HG03045 (cell line): Measurements from ENCODE around the gene CST3.
"Not testable (repeated sequence)": the region's sequence is repeated elsewhere in the genome, so short reads cannot be mapped to it uniquely, and the experiment has no call there.

Experiments used
- ATAC-seq: cut with Tn5 transposase; IDR thresholded peaks from one replicate; pipeline ENCODE4 v1.9.1; 2021; ENCODE audit warnings: mild to moderate bottlenecking, moderate library complexity; ENCODE audit not compliant: unreplicated experiment

Gene CST3, protein sequence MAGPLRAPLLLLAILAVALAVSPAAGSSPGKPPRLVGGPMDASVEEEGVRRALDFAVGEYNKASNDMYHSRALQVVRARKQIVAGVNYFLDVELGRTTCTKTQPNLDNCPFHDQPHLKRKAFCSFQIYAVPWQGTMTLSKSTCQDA

DNA sequence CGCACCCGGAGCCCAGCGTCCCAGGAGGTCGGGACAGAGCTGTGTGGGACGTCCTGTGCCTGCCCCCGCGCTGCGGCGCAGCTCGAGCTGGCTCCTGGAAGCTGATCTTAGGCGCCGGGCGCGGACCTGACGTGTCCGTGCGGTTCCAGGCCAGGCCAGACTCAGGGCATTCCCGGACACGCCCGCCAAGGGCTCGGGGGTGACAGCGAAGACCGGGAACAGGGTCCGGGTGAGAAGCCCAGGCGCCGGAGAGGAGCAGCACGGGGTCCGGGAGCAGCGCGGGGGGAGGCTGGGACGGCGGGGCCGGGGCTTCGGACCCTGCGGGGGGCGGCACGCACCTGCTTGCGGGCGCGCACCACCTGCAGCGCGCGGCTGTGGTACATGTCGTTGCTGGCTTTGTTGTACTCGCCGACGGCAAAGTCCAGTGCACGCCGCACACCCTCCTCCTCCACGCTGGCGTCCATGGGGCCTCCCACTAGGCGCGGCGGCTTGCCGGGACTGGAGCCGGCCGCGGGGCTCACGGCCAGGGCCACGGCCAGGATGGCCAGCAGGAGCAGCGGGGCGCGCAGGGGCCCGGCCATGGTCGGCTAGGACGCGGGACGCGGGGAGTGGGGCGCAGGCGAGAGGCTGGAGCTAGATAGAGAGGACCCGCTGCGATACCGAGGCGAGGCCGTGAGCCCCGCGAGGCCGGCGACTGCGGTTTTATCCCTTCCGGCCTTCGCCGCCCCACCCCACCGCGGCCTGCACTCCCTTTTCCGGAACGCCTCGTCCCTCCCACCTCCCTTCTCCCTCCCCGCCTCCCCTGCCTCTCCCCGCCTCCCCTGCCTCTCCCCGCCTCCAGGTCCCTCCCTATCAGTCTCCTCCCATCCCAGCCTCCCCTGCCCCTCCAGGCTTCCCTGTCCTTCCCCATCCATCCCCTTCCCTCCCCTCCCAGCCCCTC lies at the start of gene CST3:
Gene CST3 (minus strand): TSS at position 674 of the 940 bp plus-strand sequence. CDS start 93 bp downstream, at position 581.
- peak; percentile 47 for ATAC-seq

DNA sequence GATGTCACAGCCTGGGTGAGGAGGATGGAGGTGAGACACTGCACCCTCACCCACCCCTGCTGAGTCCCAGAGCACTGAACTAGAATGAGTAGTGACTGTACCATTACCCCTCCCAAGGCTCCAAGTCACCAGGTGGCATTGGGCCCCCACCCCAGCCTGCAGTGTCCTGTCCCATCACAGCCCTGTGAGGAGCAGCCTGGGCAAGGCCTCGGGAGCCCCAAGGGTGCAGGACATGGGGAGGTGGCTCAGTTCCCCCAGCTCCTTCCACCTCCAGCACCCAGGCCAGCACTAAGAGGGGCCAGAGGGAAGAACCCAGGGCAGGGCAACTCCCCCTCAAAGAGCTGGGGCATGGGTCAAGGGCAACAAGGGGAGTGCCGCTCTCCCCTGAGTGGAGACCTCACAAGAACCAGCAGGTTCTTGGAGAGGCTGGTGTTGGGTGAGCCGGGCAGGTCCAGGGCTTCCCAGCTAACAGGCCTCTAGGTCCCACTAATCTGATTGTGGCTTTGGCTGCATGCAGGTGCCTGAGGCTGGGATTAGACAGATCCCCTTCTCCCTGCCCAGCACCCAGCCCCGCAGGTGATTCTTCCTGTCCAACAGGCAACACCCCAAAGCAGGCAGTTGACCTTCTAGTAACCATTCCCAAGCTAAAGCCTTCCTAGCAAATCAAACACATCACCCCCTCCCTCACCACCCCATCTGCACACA lies 48.4 kb upstream of the CST3 start:
- ATAC-seq, result no peak

DNA sequence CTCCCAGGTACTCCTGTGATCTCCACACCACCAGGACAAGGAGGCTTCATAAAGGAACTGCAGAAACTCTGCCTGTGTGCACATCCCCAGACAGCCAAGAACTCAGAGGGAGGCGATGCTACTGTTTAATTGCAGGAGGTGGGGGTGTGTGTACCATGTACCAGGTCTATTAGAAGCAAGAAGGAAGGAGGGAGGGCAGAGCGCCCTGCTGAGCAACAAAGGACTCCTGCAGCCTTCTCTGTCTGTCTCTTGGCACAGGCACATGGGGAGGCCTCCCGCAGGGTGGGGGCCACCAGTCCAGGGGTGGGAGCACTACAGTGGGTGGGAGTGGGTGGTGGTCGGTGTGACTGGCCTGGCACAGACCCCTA lies 47.8 kb upstream of the CST3 start:
- ATAC-seq, result not testable (repeated sequence)

DNA sequence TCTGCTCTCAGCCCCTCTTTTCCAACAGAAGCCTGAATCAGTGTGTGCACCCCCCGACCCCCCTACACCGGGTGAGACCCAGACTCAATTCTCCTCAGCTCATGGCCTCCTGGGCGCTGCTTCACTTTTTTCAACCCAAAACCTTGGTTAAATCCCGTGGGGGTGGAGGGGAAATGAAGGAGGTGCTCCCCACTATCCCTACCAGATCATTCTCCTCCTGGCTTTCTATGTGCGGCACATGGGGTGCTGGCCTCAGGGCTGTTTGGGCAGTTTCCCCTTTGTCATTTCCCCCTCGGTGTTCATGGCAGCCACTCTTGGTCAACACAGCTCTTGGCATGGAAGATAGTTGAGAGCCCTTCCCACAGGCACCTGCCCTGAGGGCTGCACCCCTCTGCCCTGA lies 46.5 kb upstream of the CST3 start:
- no peak for ATAC-seq

DNA sequence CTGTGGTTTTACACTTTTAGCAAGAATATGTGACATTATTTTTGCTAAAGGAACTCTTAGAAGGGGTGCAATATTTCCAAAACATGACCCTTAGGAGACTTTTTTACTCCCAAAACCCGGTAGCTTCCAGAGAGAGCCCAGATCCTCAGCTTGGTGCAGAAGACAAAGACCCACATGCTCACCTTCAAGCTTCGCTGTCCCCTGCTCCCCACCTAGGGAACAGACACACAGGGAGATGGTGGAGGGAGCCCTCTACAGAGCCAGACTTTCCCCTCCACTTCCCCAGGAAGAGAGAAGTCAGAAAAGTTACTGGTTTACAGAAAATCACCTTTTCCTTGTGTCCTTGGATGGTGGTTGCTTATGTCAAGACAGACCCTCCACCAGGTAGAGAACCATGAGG lies 46.1 kb upstream of the CST3 start:
- no peak for ATAC-seq

DNA sequence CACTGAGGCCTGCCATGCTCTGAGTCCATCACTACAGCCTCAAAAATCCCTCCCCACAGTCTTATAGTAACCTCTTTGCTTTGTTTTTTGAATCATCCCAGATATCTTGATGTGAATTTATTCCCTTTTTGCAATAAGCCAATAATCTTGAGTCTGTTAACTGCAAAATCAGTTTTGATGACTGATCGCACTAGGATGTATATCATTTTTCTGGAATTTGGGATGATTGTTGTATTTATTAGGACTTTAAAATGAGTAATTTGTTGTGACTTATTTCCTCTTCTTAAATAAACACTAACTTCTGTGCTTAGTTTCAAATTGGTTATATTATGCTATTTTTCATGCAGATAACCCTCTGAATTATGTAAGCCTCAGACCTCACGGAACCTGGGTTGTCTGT lies 45.5 kb upstream of the CST3 start:
- no peak for ATAC-seq

DNA sequence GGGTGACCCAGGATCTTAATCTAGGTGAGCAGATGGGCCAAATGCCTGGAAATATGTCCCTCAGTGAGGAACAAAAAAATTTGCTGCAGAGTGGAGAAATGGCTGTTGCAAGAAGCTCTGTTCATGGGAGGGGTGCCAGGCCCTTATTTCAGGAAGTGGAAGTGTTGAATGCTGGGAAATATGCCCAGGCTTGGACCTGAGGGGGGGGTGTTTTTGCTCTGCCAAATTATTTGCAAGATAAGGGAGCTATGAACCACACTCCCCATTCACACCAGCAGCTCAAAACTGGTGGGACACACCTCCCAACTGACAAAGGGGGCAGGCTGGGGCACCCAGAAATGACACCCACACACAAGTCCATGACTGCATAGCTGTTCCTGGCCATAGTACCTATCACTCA lies 42.4 kb upstream of the CST3 start:
- no peak for ATAC-seq

DNA sequence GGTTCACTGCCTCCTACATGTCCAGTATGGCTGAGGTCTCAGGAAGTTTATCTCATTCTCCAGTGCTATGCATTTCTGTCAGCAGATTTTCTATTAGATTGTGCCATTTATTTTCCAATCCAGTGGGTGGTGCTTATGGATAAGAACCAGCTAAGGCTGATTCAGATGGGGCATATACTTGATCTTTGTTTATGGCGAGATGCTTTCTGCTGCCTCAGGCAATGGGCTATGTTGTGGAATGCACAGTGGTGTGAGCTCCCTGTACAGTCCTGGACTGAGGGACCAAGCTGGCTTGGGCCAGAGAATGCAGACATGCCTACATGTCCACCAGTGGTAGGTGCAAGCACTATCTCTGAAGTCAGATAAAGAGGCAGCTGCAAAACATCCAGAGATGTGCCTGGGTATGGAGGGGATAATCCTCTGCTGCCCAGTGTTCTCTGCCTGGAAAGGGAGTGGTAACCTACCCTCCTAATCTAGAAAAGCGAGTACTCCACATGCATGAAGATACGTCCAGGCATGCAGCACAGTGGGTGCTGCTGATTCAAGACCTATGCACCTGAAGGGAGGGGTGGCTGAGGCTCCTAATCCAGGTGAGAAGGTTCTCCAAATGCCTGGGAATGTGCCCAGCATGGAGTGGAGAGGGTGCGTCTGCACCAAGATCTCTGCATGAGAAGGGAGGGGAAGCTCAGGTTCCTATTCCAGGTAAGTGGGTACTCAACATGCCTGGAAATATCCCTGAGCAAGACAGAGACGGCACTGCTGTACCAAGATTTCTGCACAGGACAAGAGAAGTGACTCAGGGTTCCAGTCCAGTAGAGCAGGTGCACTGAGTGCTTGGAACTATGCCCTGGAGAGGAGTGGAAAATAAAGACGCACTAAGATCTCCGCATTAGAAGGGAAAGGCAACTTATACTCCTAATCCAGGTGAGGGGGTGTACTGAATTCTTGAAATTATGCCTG lies 41.7 kb upstream of the CST3 start:
- no peak for ATAC-seq

DNA sequence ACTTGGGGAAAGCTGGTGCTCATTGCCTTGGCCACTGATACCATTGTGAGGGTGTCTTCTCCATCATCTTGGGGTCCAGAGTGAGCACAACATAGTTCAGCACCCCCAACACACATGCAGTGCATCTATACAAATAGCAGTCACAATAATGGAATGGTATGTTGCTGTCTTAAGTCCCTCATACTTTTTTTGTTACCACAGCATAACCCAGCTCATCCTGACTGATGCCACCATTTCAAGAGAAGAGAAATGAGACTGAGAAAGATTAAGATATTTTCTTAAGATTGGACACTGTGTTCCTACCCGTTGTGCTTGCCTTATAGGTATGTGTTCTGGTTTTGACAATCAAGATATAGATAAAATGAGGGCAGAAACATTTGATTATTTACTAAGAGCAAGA lies 35.5 kb upstream of the CST3 start:
- no peak for ATAC-seq

DNA sequence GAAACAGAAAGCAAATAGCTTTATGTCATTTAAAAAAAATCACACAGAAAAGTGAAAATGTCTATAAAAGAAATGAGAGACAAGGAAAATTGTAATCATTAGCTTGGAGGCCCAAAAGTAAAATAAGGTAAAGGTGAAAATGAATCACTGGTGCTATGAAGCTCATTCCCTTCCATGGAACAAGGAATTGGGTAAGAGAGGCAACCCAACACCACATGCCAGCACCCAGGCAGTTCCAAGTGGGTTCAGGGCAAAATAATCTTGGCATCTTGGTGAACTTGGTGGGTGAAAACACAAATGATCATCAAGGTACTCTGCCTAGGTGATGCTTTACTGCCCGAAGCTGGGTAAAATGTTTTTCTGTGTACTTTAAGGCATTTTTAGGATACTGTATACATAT lies 34.4 kb upstream of the CST3 start:
- no peak for ATAC-seq

DNA sequence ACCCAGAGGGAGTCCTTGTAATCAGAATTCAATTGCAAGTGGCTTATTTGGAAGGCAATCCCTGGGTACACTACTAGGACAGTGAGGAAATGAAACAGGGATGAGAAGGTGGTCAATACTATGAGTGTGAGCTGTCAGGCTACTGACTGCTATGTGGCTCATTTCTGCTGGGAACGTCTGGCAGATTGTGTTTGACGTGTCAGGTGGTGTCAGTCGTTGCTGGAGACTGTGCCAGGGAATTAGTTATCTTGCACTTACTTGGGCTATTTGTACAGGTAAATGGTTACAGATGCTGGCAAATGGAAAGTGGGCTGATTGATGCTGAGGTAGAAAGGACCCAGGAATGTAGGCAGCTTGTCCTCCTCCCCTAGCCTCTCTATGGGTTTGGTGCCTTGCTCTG lies 33.7 kb upstream of the CST3 start:
- no peak for ATAC-seq

DNA sequence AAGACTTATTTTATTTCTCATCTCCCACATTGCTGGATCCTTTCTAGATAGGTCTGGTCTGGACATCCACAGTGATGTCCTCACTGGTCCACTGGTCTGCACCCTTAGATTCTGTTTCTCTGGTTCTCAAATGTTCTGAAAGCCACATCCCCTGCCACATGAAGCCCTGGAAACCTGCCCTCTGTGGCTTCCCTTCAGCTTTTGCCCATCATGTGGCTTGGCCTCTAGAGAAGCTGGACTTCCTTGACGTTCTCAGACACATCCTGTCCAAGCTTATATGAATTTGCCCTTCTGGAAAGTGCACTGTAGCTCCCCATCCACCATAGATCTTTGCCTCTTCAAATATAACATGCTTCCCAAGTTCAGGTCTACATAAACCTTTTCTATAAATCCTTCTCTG lies 32.6 kb upstream of the CST3 start:
- no peak for ATAC-seq

DNA sequence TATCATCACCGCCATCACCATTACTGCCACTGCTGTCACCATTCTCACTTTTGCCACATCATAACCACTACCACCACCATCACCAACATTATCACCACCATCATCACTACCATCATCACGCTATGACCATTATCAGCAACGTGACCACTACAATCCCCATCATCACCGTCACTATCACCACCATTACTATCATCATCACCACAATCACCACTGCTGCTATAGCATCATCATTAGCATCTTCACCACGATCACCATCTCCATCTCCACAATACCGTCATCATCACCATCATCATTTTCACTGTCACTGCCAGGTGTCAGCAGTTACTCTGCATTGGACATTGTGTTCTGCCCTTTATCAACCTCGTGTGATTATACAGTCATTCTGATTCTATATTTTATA lies 32.1 kb upstream of the CST3 start:
- no peak for ATAC-seq

DNA sequence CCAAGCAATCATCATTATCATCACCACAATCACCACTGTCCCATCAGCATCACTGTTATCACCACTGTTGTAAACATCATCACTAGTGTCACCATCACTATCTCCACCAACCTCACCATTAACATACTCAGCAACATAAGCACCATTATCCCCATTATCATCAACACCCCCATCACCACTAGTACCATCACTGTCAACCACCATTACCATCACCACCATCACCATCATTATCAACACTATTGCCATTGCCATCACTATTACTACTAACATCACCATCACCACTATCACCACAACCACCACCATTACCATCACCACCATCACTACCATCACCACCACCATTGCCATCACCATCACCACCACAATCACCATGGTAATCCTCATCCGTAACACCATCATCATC lies 31.6 kb upstream of the CST3 start:
- no peak for ATAC-seq

DNA sequence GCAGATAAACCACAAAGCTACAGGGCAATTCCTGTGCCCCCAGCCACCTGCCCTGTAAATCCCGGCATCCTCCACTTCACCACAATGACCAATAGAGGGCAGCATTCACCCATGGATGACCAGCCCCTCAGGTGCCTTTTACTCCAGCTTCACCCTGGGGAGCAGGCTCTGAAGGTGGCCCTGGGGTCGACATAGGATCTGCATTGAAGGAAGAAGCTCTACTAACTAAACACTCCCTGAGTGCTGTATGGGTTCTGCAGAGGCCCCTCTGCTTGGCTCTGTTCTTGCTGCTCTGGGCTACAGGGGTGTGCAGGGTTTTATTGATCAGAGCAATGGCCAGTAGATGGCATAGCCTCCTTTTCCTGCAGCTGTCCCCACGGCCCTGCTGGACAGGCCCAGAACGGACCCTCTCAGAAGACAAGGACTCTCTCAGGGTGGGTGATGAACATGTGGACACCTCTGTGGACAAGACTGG lies 30.8 kb upstream of the CST3 start:
- ATAC-seq, result no peak

DNA sequence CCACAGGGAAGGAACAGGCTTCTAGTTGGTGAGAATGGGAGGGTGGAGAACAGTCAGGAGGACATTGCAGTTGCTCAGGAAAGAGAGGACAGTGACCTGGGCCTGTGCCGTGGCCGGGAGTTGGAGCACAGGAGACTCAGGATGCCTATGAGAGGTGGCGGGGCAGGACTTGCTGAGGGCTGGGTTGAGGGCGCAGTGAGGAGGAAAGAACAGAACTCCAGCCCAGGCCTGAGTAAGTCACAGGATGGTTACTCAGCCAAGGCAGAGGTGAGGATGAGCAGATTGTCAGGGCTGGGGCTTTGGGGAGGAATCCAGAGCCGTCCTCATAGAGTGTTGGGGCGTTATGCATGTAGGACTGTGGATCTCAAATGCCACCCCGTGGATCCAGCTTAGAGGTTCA lies 29.9 kb upstream of the CST3 start:
- ATAC-seq, result no peak

DNA sequence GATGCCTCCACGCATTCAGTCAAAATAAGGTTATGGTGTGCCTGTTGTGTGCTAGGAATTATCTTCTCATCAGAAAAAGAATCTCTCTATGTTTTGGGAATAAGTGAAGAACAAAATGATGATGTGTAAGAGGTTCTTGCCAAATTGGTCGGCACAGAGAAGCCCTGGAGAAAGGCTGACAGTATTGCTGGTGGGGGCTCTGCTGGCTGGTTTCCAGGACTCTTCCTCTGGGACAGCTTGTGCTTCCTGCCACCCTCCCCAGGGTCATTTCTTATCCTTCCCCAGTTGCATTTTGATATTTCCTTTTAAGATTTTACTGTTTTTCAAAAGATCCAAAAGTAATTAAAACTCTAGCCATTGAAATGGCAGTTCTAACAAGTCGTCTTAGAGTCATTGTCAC lies 28.9 kb upstream of the CST3 start:
- ATAC-seq, result no peak

DNA sequence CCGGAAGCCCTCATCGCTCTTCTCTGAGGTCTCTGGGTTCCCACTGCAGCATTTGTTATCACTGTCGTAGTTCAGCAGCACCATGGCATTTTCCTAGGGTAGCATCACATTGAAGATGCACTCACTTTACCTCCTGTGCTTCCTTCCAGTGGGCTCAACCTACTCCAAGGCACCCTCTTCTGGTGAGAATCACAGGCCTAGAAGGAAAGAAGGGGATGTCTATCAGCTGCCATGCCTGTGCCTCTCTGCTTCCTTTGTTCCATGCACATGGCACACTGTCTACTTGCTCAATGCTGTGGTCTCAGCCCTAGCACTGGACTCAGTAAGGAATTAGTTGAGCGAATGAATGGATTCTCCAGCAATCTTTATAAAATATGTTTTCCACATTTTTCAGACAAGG lies 28.4 kb upstream of the CST3 start:
- ATAC-seq, result no peak

DNA sequence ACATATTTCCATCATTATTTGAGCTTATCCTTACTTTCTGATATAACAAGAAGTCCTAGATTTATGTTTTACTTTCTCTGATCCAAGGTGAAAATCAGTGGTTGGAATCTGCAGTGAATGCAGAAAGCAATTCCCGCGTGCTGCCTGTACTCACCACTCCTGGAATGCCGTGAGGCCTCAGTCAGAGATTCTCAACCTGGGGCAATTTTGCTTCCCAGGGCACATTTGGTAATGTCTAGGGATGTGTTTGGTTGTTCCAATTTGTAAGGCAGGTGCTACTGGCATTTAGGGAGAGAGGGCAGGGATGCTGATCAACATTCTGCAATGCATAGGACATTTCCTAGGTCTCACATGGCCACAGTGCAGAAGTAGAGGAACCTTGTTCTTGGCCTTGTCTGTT lies 27.2 kb upstream of the CST3 start:
- ATAC-seq, result no peak

DNA sequence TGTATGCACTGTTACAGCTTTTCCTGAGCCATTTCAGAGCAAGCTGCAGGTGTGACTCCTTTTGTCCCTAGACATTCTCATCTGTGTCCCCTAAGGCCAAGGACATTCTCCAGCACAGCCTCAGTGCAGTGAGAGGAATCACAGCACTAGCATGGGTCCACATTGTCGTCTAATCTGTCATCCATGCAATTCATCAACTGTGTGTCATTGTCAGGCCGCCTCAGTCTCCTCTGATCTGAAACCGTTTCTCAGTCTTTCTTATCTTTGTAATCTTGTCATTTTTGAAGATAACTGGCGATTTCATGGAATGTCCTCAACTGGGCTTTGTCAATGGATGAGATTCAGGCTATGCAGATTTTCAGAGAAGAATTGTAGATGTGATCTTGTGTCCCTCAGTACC lies 26.3 kb upstream of the CST3 start:
- ATAC-seq, result not testable (repeated sequence)

DNA sequence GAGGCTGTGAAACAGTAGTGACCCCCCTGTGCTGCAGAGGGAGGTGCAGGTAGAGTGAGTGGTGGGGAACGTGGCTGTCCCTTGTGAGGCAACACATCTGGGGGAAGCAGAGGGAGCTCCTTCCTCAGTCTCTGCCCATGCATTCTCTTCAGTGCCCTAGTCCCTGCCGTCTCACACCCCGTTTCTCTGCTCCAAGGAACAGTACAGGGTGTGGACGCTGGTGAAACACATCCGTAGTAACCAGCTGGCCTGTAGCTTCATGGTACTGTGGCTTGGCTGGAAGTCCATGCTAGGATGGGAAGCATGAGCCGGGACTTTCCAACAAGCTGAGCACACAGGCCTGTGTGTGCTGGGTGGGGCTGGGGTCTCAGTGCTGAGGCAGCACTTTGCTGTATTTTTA lies 25.4 kb upstream of the CST3 start:
- no peak for ATAC-seq
